HCT116 (cell line): ENCODE results near the gene CHTF18. TPM values are rescaled to one million over a fixed set of nuclear protein-coding genes. Genes with fewer than 3 reads are reported as not detected.

ENCODE experiments used
- ATAC-seq: fragments of 200-7000 bp; cut with Tn5 transposase; 2 replicates; pipeline ENCODE4 v1.9.1; 2020; ENCODE audit warnings: mild to moderate bottlenecking, moderate library complexity
- BruUV-seq: library from RNA; stranded (reverse); fragments of 400-500 nt; replicated peaks from 2 replicates; lab custom pipeline; 2021; lab: Mats Ljungman, UMichigan
- CTCF ChIA-PET: fragments of 300-600 bp; sonication (Branson Sonifier 250); formaldehyde crosslinking; loops from one replicate; lab custom pipeline; 2021; ENCODE audit warnings: antibody characterized with exemption; lab: Charles Lee
- POLR2A ChIA-PET: fragments of 300-600, 350-600 bp; sonication (Branson Sonifier 250); formaldehyde crosslinking; loops from one replicate; lab custom pipeline; 2021; ENCODE audit warnings: antibody characterized with exemption; lab: Charles Lee
- RAD21 ChIA-PET, 2 experiments: fragments of 300-600 bp; sonication (Branson Sonifier 250); formaldehyde crosslinking; loops; one replicate each; lab custom pipeline; 2023; ENCODE audit warnings: low total read pairs in 2 of 2; ENCODE audit not compliant: uncharacterized antibody in 2 of 2, unreplicated experiment in 2 of 2, low non-redundant PET in 1 of 2; lab: Charles Lee
- DNase-seq: peaks from one replicate; pipeline ENCODE4 v3.0.0-alpha.2; 2010; ENCODE audit warnings: low read depth, low spot score
- H2AFZ ChIP-seq: fragments of 200-600 bp; shearing (Covaris generic), sonication (generic); 2 replicates; pipeline ENCODE4 v1.6.1; 2017; ENCODE audit warnings: low read depth, mixed run types, mixed read lengths, antibody characterized with exemption, low read length; ENCODE audit not compliant: poor library complexity, severe bottlenecking
- H3K27ac ChIP-seq: 2 replicates; pipeline ENCODE4 v1.5.1; 2012; ENCODE audit warnings: low read depth, low read length
- H3K27me3 ChIP-seq: fragments of 200-600 bp; sonication (generic); 2 replicates; pipeline ENCODE4 v1.6.1; 2016; ENCODE audit warnings: mixed run types, low read length, mixed read lengths; ENCODE audit not compliant: insufficient read depth
- H3K36me3 ChIP-seq, 2 experiments: fragments of 200-500 bp in 1 of 2; fragments of 200-600 bp in 1 of 2; sonication (Bioruptor generic) in 1 of 2; sonication (generic) in 1 of 2; 2 replicates each; pipeline versions ENCODE4 v1.5.1 to v1.6.1; 2014 to 2016; ENCODE audit warnings: low read length in 2 of 2, inconsistent platforms in 1 of 2, mixed read lengths in 1 of 2, mixed run types in 1 of 2; ENCODE audit not compliant: insufficient read depth in 2 of 2, control insufficient read depth in 1 of 2
- H3K4me1 ChIP-seq, 2 experiments: fragments of 200-600 bp in 1 of 2; sonication (generic) in 1 of 2; 2 replicates each; pipeline versions ENCODE4 v1.5.1 to v1.6.1; 2012 to 2017; ENCODE audit warnings: low read length in 2 of 2, inconsistent platforms in 1 of 2, mild to moderate bottlenecking in 1 of 2, mixed read lengths in 1 of 2, mixed run types in 1 of 2, moderate library complexity in 1 of 2; ENCODE audit not compliant: insufficient read depth in 2 of 2, control insufficient read depth in 1 of 2
- H3K4me2 ChIP-seq: fragments of 200-600 bp; sonication (generic); 2 replicates; pipeline ENCODE4 v1.6.1; 2017; ENCODE audit warnings: mixed run types, low read length, mixed read lengths
- H3K4me3 ChIP-seq, 2 experiments: fragments of 200-600 bp in 1 of 2; sonication (generic) in 1 of 2; replicated peaks in 1 of 2; 2 replicates each; pipeline ENCODE4 v1.5.1; 2011 to 2016; ENCODE audit warnings: low read length in 2 of 2, control low read depth in 1 of 2, low read depth in 1 of 2, mild to moderate bottlenecking in 1 of 2, mixed read lengths in 1 of 2, mixed run types in 1 of 2
- H3K79me2 ChIP-seq: fragments of 200-600 bp; sonication (generic); 2 replicates; pipeline ENCODE4 v1.6.1; 2017; ENCODE audit warnings: mild to moderate bottlenecking, mixed run types, low read length, moderate library complexity, mixed read lengths; ENCODE audit not compliant: insufficient read depth
- H3K9ac ChIP-seq: fragments of 200-600 bp; sonication (generic); 2 replicates; pipeline ENCODE4 v1.6.1; 2016; ENCODE audit warnings: low read length, mixed read lengths
- H3K9me2 ChIP-seq: fragments of 200-600 bp; sonication (generic), shearing (Covaris generic); 2 replicates; pipeline ENCODE4 v1.6.1; 2017; ENCODE audit warnings: mixed run types, mild to moderate bottlenecking, moderate library complexity; ENCODE audit not compliant: insufficient read depth
- H3K9me3 ChIP-seq, 2 experiments: fragments of 200-500 bp in 1 of 2; fragments of 200-600 bp in 1 of 2; sonication (Bioruptor generic) in 1 of 2; sonication (generic) in 1 of 2; 2 replicates each; pipeline ENCODE4 v1.6.1; 2014 to 2017; ENCODE audit warnings: low read length in 2 of 2, mixed read lengths in 2 of 2, inconsistent platforms in 1 of 2, low read depth in 1 of 2, mild to moderate bottlenecking in 1 of 2, mixed run types in 1 of 2, moderate library complexity in 1 of 2; ENCODE audit not compliant: control insufficient read depth in 1 of 2, insufficient read depth in 1 of 2
- H4K20me1 ChIP-seq: fragments of 200-600 bp; sonication (generic), shearing (Covaris generic); 2 replicates; pipeline ENCODE4 v1.6.1; 2017; ENCODE audit warnings: mixed run types, mild to moderate bottlenecking, moderate library complexity; ENCODE audit not compliant: insufficient read depth
- CBX3 ChIP-seq: IDR thresholded peaks from 2 replicates; pipeline ENCODE4 v1.6.1; 2012; ENCODE audit warnings: low read depth
- CEBPB ChIP-seq: IDR thresholded peaks from 2 replicates; pipeline ENCODE4 v1.6.1; 2012; ENCODE audit warnings: low read depth
- EGR1 ChIP-seq: IDR thresholded peaks from 2 replicates; pipeline ENCODE4 v1.6.1; 2012; ENCODE audit warnings: low read depth
- FOSL1 ChIP-seq: IDR thresholded peaks from 2 replicates; pipeline ENCODE4 v1.6.1; 2012; ENCODE audit warnings: low read depth
- SIN3A ChIP-seq: IDR thresholded peaks from 2 replicates; pipeline ENCODE4 v1.6.1; 2012; ENCODE audit warnings: low read depth
- SP1 ChIP-seq: IDR thresholded peaks from 2 replicates; pipeline ENCODE4 v1.6.1; 2012; ENCODE audit warnings: low read depth
- YY1 ChIP-seq: IDR thresholded peaks from 2 replicates; pipeline ENCODE4 v1.6.1; 2011; ENCODE audit warnings: low read length, low read depth, moderate library complexity, mild to moderate bottlenecking; ENCODE audit not compliant: insufficient replicate concordance; ENCODE audit errors: extremely low read depth
- ZBTB33 ChIP-seq: IDR thresholded peaks from 2 replicates; pipeline ENCODE4 v1.6.1; 2011; ENCODE audit warnings: mild to moderate bottlenecking, low read length, moderate library complexity; ENCODE audit not compliant: insufficient replicate concordance; ENCODE audit errors: extremely low read depth
- ZFX ChIP-seq: fragments of 450-650 bp; IDR thresholded peaks from 2 replicates; pipeline ENCODE4 v1.6.1; 2017
- intact Hi-C: fragments of 100-400 bp; cut with micrococcal nuclease; formaldehyde crosslinking; loops from 2 replicates; pipeline ENCODE4 v1.10.0; 2022
- total RNA-seq: library from RNA; stranded (reverse); gene quantifications from one replicate; pipeline ENCODE4 v1.2.1, GENCODE V29; 2021; ENCODE audit not compliant: unreplicated experiment
- TF ChIP-seq, protein P1 (sequence below), 3 experiments: fragments of 200-600 bp in 1 of 3; sonication (generic) in 1 of 3; IDR thresholded peaks in 2 of 3; conservative IDR thresholded peaks in 1 of 3; 2 replicates each; pipeline ENCODE4 v1.5.1; 2012 to 2017; ENCODE audit warnings: low read depth in 2 of 3, low read length in 2 of 3, antibody characterized with exemption in 1 of 3, borderline replicate concordance in 1 of 3, control low read depth in 1 of 3, mild to moderate bottlenecking in 1 of 3, mixed read lengths in 1 of 3, mixed run types in 1 of 3, moderate library complexity in 1 of 3; ENCODE audit not compliant: insufficient read depth in 1 of 3
- TF ChIP-seq, protein P2 (sequence below): IDR thresholded peaks from 2 replicates; pipeline ENCODE4 v1.6.1; 2012; ENCODE audit warnings: low read depth

CHTF18 gene
- total RNA-seq, 1 experiment from 2014 or later = 145 TPM

GRCh38 chr16:756428-756827 lies 32.0 kb upstream of the CHTF18 start:
- no peaks in the 10 kb centered on the region for H3K27me3 ChIP-seq
- ATAC-seq (no peak), DNase-seq (no peak)
- peaks cover 25 to 40% of the 10 kb centered on the region in 2 experiments for H3K4me1 ChIP-seq
- H3K9me2 ChIP-seq = no peaks in the 10 kb centered on the region
- no peaks in the 10 kb centered on the region for H4K20me1 ChIP-seq
- no TSS peak for BruUV-seq
- peaks cover 0 to 7% of the 10 kb centered on the region in 2 experiments; a peak in 1 of 4 replicates for H3K9me3 ChIP-seq
- no peaks in the 10 kb centered on the region for H3K36me3 ChIP-seq
- TF ChIP-seq ZFX (no peak), YY1 (no peak)
- TF ChIP-seq, protein P1, sequence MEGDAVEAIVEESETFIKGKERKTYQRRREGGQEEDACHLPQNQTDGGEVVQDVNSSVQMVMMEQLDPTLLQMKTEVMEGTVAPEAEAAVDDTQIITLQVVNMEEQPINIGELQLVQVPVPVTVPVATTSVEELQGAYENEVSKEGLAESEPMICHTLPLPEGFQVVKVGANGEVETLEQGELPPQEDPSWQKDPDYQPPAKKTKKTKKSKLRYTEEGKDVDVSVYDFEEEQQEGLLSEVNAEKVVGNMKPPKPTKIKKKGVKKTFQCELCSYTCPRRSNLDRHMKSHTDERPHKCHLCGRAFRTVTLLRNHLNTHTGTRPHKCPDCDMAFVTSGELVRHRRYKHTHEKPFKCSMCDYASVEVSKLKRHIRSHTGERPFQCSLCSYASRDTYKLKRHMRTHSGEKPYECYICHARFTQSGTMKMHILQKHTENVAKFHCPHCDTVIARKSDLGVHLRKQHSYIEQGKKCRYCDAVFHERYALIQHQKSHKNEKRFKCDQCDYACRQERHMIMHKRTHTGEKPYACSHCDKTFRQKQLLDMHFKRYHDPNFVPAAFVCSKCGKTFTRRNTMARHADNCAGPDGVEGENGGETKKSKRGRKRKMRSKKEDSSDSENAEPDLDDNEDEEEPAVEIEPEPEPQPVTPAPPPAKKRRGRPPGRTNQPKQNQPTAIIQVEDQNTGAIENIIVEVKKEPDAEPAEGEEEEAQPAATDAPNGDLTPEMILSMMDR (IDR thresholded peaks at IDR 0.05 in 2 of 3, conservative IDR thresholded peaks at IDR 0.05 in 1 of 3; ENCODE audit: borderline replicate concordance in 1 of 3, insufficient read depth in 1 of 3, low read depth in 2 of 3, low read length in 2 of 3) = peak in 1 of 3 experiments; percentile 25; a peak in 2 of 6 replicates
- no peak overlapping the region for H3K27ac ChIP-seq
- H3K4me3 ChIP-seq = no peak overlapping the region
- no peak overlapping the region for H3K4me2 ChIP-seq
- RAD21 ChIA-PET = no interaction called here
- CTCF ChIA-PET = no interaction called here
- no peak overlapping the region for H3K9ac ChIP-seq
- H3K79me2 ChIP-seq = peaks cover 5% of the 10 kb centered on the region
- POLR2A ChIA-PET = no interaction called here
- intact Hi-C loops = no loop called here
- no peak overlapping the region for H2AFZ ChIP-seq

GRCh38 chr16:759110-759910 lies 29.1 kb upstream of the CHTF18 start:
- DNase-seq = no peak
- TF ChIP-seq, protein P2, sequence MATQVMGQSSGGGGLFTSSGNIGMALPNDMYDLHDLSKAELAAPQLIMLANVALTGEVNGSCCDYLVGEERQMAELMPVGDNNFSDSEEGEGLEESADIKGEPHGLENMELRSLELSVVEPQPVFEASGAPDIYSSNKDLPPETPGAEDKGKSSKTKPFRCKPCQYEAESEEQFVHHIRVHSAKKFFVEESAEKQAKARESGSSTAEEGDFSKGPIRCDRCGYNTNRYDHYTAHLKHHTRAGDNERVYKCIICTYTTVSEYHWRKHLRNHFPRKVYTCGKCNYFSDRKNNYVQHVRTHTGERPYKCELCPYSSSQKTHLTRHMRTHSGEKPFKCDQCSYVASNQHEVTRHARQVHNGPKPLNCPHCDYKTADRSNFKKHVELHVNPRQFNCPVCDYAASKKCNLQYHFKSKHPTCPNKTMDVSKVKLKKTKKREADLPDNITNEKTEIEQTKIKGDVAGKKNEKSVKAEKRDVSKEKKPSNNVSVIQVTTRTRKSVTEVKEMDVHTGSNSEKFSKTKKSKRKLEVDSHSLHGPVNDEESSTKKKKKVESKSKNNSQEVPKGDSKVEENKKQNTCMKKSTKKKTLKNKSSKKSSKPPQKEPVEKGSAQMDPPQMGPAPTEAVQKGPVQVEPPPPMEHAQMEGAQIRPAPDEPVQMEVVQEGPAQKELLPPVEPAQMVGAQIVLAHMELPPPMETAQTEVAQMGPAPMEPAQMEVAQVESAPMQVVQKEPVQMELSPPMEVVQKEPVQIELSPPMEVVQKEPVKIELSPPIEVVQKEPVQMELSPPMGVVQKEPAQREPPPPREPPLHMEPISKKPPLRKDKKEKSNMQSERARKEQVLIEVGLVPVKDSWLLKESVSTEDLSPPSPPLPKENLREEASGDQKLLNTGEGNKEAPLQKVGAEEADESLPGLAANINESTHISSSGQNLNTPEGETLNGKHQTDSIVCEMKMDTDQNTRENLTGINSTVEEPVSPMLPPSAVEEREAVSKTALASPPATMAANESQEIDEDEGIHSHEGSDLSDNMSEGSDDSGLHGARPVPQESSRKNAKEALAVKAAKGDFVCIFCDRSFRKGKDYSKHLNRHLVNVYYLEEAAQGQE = no peak
- TF ChIP-seq CEBPB (no peak), SP1 (no peak), SIN3A (no peak), ZBTB33 (no peak), CBX3 (no peak), FOSL1 (no peak), EGR1 (no peak)

More at GRCh38 chr16:759110-759910, 29.1 kb upstream of the CHTF18 start:
- H3K27ac ChIP-seq = peak overlapping the region; percentile 97
- RAD21 ChIA-PET = no interaction called here
- H4K20me1 ChIP-seq = no peaks in the 10 kb centered on the region
- TSS peak; percentile 66 for BruUV-seq
- POLR2A ChIA-PET = interaction anchor here (0.7 kb wide), 2 partner anchors 33 to 58 kb away, joined by 3 to 4 read pairs; partner anchors contain the start of gene CCDC78
- H3K9me3 ChIP-seq = peaks cover 0 to 7% of the 10 kb centered on the region in 2 experiments; a peak in 1 of 4 replicates
- peak overlapping the region; percentile 99 for H3K4me2 ChIP-seq
- H2AFZ ChIP-seq = no peak overlapping the region
- no peaks in the 10 kb centered on the region; a peak in 1 of 4 replicates for H3K36me3 ChIP-seq
- H3K9ac ChIP-seq = peak overlapping the region; percentile 95; the same call in 1 of the 2 replicates
- no peak for ATAC-seq
- peaks cover 40 to 55% of the 10 kb centered on the region in 2 experiments for H3K4me1 ChIP-seq
- CTCF ChIA-PET = interaction anchor here (2.9 kb wide), 1 partner anchor 39 kb away, joined by 11 read pairs; the partner anchor contains the start of gene ANTKMT
- no peaks in the 10 kb centered on the region for H3K9me2 ChIP-seq
- H3K4me3 ChIP-seq = no peak overlapping the region
- intact Hi-C loops = no loop called here
- H3K79me2 ChIP-seq = peaks cover 26% of the 10 kb centered on the region
- no peaks in the 10 kb centered on the region for H3K27me3 ChIP-seq
